Pancreas (tissue), 10 donors: ENCODE results near the gene PIGS. TPM values are rescaled to one million over a fixed set of nuclear protein-coding genes. Genes with fewer than 3 reads are reported as not detected.

Experiments used
- ATAC-seq, 4 donors: fragments of 200-7000 bp; cut with Tn5 transposase; one replicate each; pipeline versions ENCODE4 v1.8.0 to v1.9.1; 2020; ENCODE audit warnings: mild to moderate bottlenecking in 4 of 4, moderate library complexity in 4 of 4
- DNase-seq, 6 donors: peaks; one replicate each; pipeline ENCODE4 v3.0.0-alpha.2; 2020
- FAIRE-seq: peaks from 2 replicates; lab custom pipeline; 2012; peaks lifted over from hg19 to GRCh38; lab: Jason Lieb, UNC
- H3K27ac ChIP-seq, 4 donors: fragments of 200-600 bp; sonication (generic); 1 replicate in 3 of 4; 2 replicates in 1 of 4; pipeline versions ENCODE4 v1.5.0 to v1.8.0; 2020
- H3K27me3 ChIP-seq, 4 donors: fragments of 200-600 bp; one replicate each; pipeline ENCODE4 v1.8.0; 2021
- H3K36me3 ChIP-seq, 3 donors: fragments of 200-600 bp; sonication (generic) in 1 of 3; one replicate each; pipeline versions ENCODE4 v1.5.0 to v1.8.0; 2020 to 2021
- H3K4me1 ChIP-seq, 3 donors: fragments of 200-600 bp; one replicate each; pipeline ENCODE4 v1.8.0; 2021
- H3K4me3 ChIP-seq, 4 donors: fragments of 200-600 bp; sonication (generic) in 2 of 4; one replicate each; pipeline versions ENCODE4 v1.5.0 to v1.8.0; 2020 to 2021
- H3K9me3 ChIP-seq, 4 donors: fragments of 200-600 bp; one replicate each; pipeline ENCODE4 v1.8.0; 2021
- WGBS, 2 donors: extraction: QIAGEN DNeasy Blood & Tissue Kit; methylation state at CpG; one replicate each; pipeline ENCODE4 v1.1.7; 2013; 5-methylcytosine and 5-hydroxymethylcytosine counted together
- intact Hi-C, 3 donors: fragments of 100-400 bp; cut with DNase I; formaldehyde crosslinking; loops; one replicate each; pipeline versions ENCODE4 v1.11.1 to v1.14.2; 2022
- polyA plus RNA-seq, 2 donors: library from polyadenylated mRNA; stranded (reverse); fragments of 200-250 nt; gene quantifications; one replicate each; pipeline ENCODE4 v1.2.3, GENCODE V29; 2013
- total RNA-seq, 6 donors: library from RNA; stranded (reverse); fragmentation: NEBNext Ultra II Directional in 4 of 6; extraction: Animal tissue kit (Norgen Biotek cat#: 25700) in 4 of 6; gene quantifications; one replicate each; pipeline versions ENCODE4 v1.2.1 to v1.2.4, GENCODE V29; 2021 to 2023
- TF ChIP-seq, protein P1 (sequence below), 4 donors: fragments of 200-600 bp; sonication (generic) in 3 of 4; IDR thresholded peaks; one replicate each; pipeline versions ENCODE4 v1.5.0 to v1.8.0; 2021; ENCODE audit warnings: antibody characterized with exemption in 4 of 4
- donor health status: healthy with polysubstance abuse.
- donor health status: DM: no; HTN: no; CAD: no; lungs with moderate emphysema.
- donor health status: DM: no; HTN: no; CAD: no.
- donor health status: control.
- donor health status: control.
- donor health status: Bipolar disorder and iron deficiency.
- donor health status: DM: yes; HTN: yes; CAD: no.
- donor health status: DM: no; HTN: no; CAD: no.
- donor health status: DM: no; HTN: no; CAD: no.
- donor health status: DM: yes; HTN: yes; CAD: no.

The PIGS gene
- total and polyA plus RNA-seq, 8 donors = 9.2 to 26.5 (median 15.9) TPM

DNA sequence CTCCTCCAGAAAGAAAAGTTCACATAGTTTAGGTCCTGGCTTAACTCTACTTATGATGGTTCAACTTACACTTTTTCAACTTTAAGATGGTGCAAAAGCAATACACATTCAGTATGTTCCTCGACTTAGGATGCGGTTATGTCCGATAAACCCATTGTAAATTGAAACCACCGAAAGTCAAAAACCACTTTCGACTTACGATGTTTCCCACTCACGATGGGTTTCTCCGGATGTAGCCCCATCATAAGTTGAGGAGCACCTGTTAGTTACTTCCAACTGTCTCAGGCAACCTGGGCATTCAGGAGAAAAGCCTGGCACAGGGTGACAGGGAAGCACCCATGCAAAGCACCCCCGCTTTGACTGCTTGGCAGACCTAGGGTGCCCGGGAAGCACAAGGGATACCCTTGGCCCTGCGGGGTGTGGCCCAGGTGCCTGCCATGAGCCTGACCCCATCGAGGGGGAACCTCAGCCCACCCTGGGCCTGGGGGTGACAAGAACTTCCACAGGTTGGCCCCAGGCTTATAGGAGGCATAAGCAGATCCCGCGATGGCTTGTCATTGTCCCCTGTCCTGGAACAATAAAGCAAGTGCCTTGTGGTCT is 32.9 kb downstream of the PIGS start:
- FAIRE-seq = no peak
- 84 to 89% methylated on average over 14 of the region's 14 CpGs for WGBS, 2 donors
- no peak for ATAC-seq
- no peaks in the 10 kb centered on the region for H3K9me3 ChIP-seq
- no peak for DNase-seq
- TF ChIP-seq, protein P1, sequence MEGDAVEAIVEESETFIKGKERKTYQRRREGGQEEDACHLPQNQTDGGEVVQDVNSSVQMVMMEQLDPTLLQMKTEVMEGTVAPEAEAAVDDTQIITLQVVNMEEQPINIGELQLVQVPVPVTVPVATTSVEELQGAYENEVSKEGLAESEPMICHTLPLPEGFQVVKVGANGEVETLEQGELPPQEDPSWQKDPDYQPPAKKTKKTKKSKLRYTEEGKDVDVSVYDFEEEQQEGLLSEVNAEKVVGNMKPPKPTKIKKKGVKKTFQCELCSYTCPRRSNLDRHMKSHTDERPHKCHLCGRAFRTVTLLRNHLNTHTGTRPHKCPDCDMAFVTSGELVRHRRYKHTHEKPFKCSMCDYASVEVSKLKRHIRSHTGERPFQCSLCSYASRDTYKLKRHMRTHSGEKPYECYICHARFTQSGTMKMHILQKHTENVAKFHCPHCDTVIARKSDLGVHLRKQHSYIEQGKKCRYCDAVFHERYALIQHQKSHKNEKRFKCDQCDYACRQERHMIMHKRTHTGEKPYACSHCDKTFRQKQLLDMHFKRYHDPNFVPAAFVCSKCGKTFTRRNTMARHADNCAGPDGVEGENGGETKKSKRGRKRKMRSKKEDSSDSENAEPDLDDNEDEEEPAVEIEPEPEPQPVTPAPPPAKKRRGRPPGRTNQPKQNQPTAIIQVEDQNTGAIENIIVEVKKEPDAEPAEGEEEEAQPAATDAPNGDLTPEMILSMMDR (IDR thresholded peaks at IDR 0.05) = no peak
- H3K36me3 ChIP-seq = no peaks in the 10 kb centered on the region
- no peak overlapping the region for H3K4me3 ChIP-seq
- no peak overlapping the region for H3K27ac ChIP-seq
- no peaks in the 10 kb centered on the region for H3K4me1 ChIP-seq
- H3K27me3 ChIP-seq = no peaks in the 10 kb centered on the region
- intact Hi-C loops = loop anchor here in 1 of 3 donors (2.0 kb wide), 1 partner anchor 44 kb away; no protein-coding TSS in a partner anchor

DNA sequence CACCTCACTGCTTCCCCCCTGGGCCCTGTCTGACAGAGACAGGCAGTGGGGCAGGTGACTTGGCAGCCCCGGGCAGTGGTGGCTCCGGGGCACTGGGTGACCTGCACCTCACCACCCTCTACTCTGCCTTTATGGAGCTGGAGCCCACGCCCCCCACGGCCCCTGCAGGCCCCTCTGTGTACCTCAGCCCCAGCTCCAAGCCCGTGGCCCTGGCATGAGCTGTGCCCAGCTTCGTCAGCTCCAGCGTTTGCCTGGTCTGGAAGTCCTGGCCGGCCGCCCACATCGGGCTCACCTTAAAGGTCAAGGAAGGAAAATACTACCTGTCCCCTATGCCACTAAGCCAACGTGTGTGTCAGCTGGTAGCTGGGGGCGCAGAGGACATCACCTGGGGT is 34.1 kb downstream of the PIGS start:
- no peak for DNase-seq
- intact Hi-C loops = no loop called here
- no peaks in the 10 kb centered on the region for H3K4me1 ChIP-seq
- ATAC-seq = no peak
- no peaks in the 10 kb centered on the region for H3K9me3 ChIP-seq
- WGBS, 2 donors = 40 to 53% methylated on average over 12 of the region's 12 CpGs
- FAIRE-seq = no peak
- TF ChIP-seq, protein P1 (IDR thresholded peaks at IDR 0.05) = no peak
- no peak overlapping the region for H3K27ac ChIP-seq
- H3K27me3 ChIP-seq = no peaks in the 10 kb centered on the region
- no peak overlapping the region for H3K4me3 ChIP-seq
- H3K36me3 ChIP-seq = no peaks in the 10 kb centered on the region

DNA sequence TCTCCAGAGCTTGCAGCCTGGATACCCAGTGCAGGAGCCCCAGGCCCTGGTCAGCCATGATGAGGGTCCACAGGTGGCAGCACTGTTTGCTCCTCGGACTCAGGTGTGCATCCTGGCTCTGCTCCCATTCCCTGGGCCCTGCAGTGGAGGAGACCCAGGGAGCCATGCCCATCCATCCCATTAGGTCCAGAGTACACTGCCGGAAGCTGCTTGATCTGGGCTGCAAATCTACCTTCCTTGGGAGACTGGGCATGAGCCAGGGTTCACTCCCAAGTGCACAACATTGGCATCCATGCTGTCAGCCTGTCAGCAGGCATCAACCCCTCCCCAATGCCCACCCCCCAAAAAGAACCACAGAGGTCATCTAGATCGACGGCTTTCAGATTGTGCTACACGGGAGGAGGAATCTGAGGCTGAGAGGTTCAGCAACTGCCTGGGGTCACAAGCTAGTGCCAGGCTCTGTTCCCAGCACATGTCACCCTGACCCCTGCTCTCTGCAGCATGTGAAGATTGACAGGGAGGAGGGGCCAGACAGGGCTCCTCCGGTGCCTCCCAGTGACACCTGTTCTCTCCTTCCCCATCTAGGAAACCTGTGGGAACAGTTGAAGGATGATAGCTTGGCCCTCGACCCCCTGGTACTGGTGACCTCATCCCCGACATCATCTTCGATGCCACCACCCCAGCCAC is 34.6 kb downstream of the PIGS start:
- Histone ChIP-seq H3K27me3 (no peaks in the 10 kb centered on the region), H3K4me1 (no peaks in the 10 kb centered on the region), H3K9me3 (no peaks in the 10 kb centered on the region), H3K4me3 (no peak overlapping the region), H3K36me3 (no peaks in the 10 kb centered on the region), H3K27ac (no peak overlapping the region)
- intact Hi-C loops = no loop called here
- WGBS, 2 donors = 45 to 50% methylated on average over 9 of the region's 9 CpGs
- no peak for FAIRE-seq
- no peak for DNase-seq
- TF ChIP-seq, protein P1 (IDR thresholded peaks at IDR 0.05) = no peak
- no peak for ATAC-seq

DNA sequence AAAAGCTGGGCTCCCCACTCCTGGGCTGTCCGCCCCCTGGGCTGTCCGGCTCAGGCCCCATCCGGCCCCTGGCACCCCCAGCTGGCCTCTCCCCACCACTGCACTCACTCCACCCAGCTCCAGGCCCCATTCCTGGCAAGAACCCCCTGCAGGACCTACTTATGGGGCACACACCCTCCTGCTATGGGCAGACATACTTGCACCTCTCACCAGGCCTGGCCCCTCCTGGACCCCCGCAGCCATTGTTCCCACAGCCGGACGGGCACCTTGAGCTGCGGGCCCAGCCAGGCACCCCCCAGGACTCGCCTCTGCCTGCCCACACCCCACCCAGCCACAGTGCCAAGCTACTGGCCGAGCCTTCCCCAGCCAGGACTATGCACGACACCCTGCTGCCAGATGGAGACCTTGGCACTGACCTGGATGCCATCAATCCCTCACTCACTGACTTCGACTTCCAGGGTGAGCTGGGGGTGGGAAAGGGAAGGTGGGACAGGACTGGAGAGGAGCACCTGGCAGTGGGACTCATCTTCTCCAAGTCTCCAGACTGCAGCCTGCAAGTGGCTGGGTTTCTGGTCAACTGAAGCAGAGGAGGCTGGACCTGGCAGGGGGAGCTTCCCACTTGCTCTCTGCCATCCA is 36.5 kb downstream of the PIGS start:
- Histone ChIP-seq H3K4me3 (no peak overlapping the region), H3K9me3 (no peaks in the 10 kb centered on the region), H3K4me1 (no peaks in the 10 kb centered on the region), H3K27me3 (no peaks in the 10 kb centered on the region), H3K36me3 (no peaks in the 10 kb centered on the region), H3K27ac (no peak overlapping the region)
- WGBS, 2 donors = 75 to 81% methylated on average over 11 of the region's 11 CpGs
- TF ChIP-seq, protein P1 (IDR thresholded peaks at IDR 0.05) = no peak
- ATAC-seq = no peak
- intact Hi-C loops = no loop called here
- peak in 1 of 6 donors; percentile 50 for DNase-seq
- FAIRE-seq = no peak
